Transverse colon (tissue), 4 donors: Measurements from ENCODE around the gene TMEM181. TPM values are rescaled to one million over a fixed set of nuclear protein-coding genes. Genes with fewer than 3 reads are reported as not detected.

Experiments
- DNase-seq: peaks from one replicate; pipeline ENCODE4 v3.0.0-alpha.2; 2019
- H3K27ac ChIP-seq, 4 donors: fragments of 200-600 bp; sonication (generic); 2 replicates each; pipeline ENCODE4 v1.5.1; 2016 to 2018; ENCODE audit warnings: inconsistent platforms in 4 of 4
- H3K27me3 ChIP-seq: fragments of 200-600 bp; sonication (generic); 2 replicates; pipeline ENCODE4 v1.5.1; 2017; ENCODE audit warnings: inconsistent platforms
- H3K36me3 ChIP-seq, 4 donors: fragments of 200-600 bp; sonication (generic); 2 replicates each; pipeline ENCODE4 v1.5.1; 2017 to 2019; ENCODE audit warnings: inconsistent platforms in 4 of 4
- H3K4me1 ChIP-seq, 4 donors: fragments of 200-600 bp; sonication (generic); 2 replicates each; pipeline ENCODE4 v1.5.1; 2017 to 2020; ENCODE audit warnings: inconsistent platforms in 4 of 4
- H3K4me3 ChIP-seq, 4 donors: fragments of 200-600 bp; sonication (generic); 1 replicate in 1 of 4; 2 replicates in 3 of 4; pipeline versions ENCODE4 v1.5.1 to v1.6.1; 2017 to 2019; ENCODE audit warnings: inconsistent platforms in 4 of 4
- H3K9me3 ChIP-seq, 2 donors: fragments of 200-600 bp; sonication (generic); 2 replicates each; pipeline ENCODE4 v1.5.1; 2017 to 2019; ENCODE audit warnings: inconsistent platforms in 2 of 2
- CTCF ChIP-seq, 5 experiments: fragments of 200-600 bp in 3 of 5; fragments of 450-650 bp in 2 of 5; sonication (generic) in 3 of 5; IDR thresholded peaks; 1 replicate in 2 of 5; 2 replicates in 3 of 5; pipeline ENCODE4 v1.5.1; 2016 to 2017; ENCODE audit warnings: antibody characterized with exemption in 5 of 5, inconsistent platforms in 3 of 5, mild to moderate bottlenecking in 2 of 5, moderate library complexity in 1 of 5
- EP300 ChIP-seq: sonication (generic); formaldehyde crosslinking; IDR thresholded peaks from one replicate; pipeline ENCODE4 v1.6.1; 2017; ENCODE audit warnings: antibody characterized with exemption, low read depth
- POLR2A ChIP-seq: fragments of 450-650 bp; IDR thresholded peaks from one replicate; pipeline ENCODE4 v1.6.1; 2016; ENCODE audit warnings: antibody characterized with exemption, mild to moderate bottlenecking, moderate library complexity
- POLR2AphosphoS5 ChIP-seq, 3 donors: sonication (generic); formaldehyde crosslinking; IDR thresholded peaks; one replicate each; pipeline ENCODE4 v1.6.1; 2016; ENCODE audit warnings: antibody characterized with exemption in 3 of 3
- WGBS, 2 donors: methylation state at CpG; one replicate each; pipeline ENCODE4 v1.1.5; 2018; ENCODE audit warnings: low coverage in 1 of 2; 5-methylcytosine and 5-hydroxymethylcytosine counted together
- in situ Hi-C, 4 donors: fragments of 200-750 bp; cut with MboI; loops; one replicate each; pipeline versions ENCODE4 v1.15.0 to v1.15.1; 2017; ENCODE audit warnings: low sequenced_read_pairs in 3 of 4, low pct_ligation_motif_present in 1 of 4, low pct_unique_long_range_greater_than_20kb in 1 of 4
- intact Hi-C: fragments of 100-400 bp; cut with DNase I; formaldehyde crosslinking; loops from one replicate; pipeline ENCODE4 v1.15.1; 2023; ENCODE audit warnings: low total_unique reads
- total RNA-seq, 4 donors: library from RNA; depleted of rRNA; stranded (reverse); fragments of >200 nt; gene quantifications; one replicate each; pipeline ENCODE4 v1.1.0, GENCODE V29; 2016

Gene TMEM181
- total RNA-seq, 4 donors from 2014 or later = 15.7 to 41.3 (median 34.2) TPM

- Histone ChIP-seq H3K27me3 (no peaks in the 10 kb centered on the region), H3K4me3 (peak overlapping the region in 2 of 4 donors; percentile 15 to 17), H3K9me3 (no peaks in the 10 kb centered on the region), H3K27ac (peak overlapping the region; percentile 47 to 65 (median 64)), H3K4me1 (peaks cover 0 to 34% (median 13%) of the 10 kb centered on the region in 4 donors), H3K36me3 (no peaks in the 10 kb centered on the region)
- intact Hi-C loops (no loop called here), in situ Hi-C loops (no loop called here)
- TF ChIP-seq POLR2AphosphoS5 (IDR thresholded peaks at IDR 0.05) (peak in 2 of 3 donors; percentile 16 to 22), EP300 (no peak)
- DNase-seq = no peak
- WGBS, 2 donors = 31 to 45% methylated on average over 3 to 11 of the region's 11 CpGs
Measured at GRCh38 chr6:158663625-158664165, 103.8 kb downstream of the TMEM181 start.

- in situ Hi-C loops (no loop called here), intact Hi-C loops (no loop called here)
- TF ChIP-seq EP300 = no peak
- TF ChIP-seq POLR2AphosphoS5 (IDR thresholded peaks at IDR 0.05) = no peak
- TF ChIP-seq CTCF (IDR thresholded peaks at IDR 0.05) = no peak
- TF ChIP-seq POLR2A = no peak
- Histone ChIP-seq H3K4me3 (no peak overlapping the region), H3K4me1 (peaks cover 0 to 26% (median 12%) of the 10 kb centered on the region in 4 donors), H3K27me3 (no peaks in the 10 kb centered on the region), H3K9me3 (no peaks in the 10 kb centered on the region), H3K27ac (no peak overlapping the region), H3K36me3 (no peaks in the 10 kb centered on the region)
- no peak for DNase-seq
- WGBS, 2 donors = 94 to 97% methylated on average over 6 to 18 of the region's 18 CpGs
Measured at GRCh38 chr6:158665332-158665731, 105.4 kb downstream of the TMEM181 start.

- peak overlapping the region in 2 of 4 donors; percentile 36 to 64 for H3K27ac ChIP-seq
- in situ Hi-C loops = no loop called here
Measured at GRCh38 chr6:158666628-158667359, 106.9 kb downstream of the TMEM181 start.

GRCh38 chr6:158667360-158667981 is 107.6 kb downstream of the TMEM181 start:
- intact Hi-C loops = no loop called here
- TF ChIP-seq POLR2AphosphoS5 (IDR thresholded peaks at IDR 0.05) (peak in 1 of 3 donors; percentile 6), POLR2A (no peak)
- no peak overlapping the region for H3K4me3 ChIP-seq
- 77 to 79% methylated on average over 6 to 8 of the region's 8 CpGs for WGBS, 2 donors
- peak overlapping the region; percentile 8 to 64 (median 28) for H3K27ac ChIP-seq
- H3K27me3 ChIP-seq = no peaks in the 10 kb centered on the region
- no peaks in the 10 kb centered on the region for H3K9me3 ChIP-seq
- no peak for DNase-seq
- H3K4me1 ChIP-seq = peaks cover 0 to 21% (median 10%) of the 10 kb centered on the region in 4 donors
- no peaks in the 10 kb centered on the region for H3K36me3 ChIP-seq
- in situ Hi-C loops = no loop called here

More at GRCh38 chr6:158666628-158667359, 106.9 kb downstream of the TMEM181 start:
- WGBS, 2 donors = 50 to 85% methylated on average over 3 to 14 of the region's 14 CpGs
- H3K4me1 ChIP-seq = peaks cover 0 to 23% (median 10%) of the 10 kb centered on the region in 4 donors
- no peak overlapping the region for H3K4me3 ChIP-seq
- no peaks in the 10 kb centered on the region for H3K36me3 ChIP-seq
- H3K9me3 ChIP-seq = no peaks in the 10 kb centered on the region
- no peak for DNase-seq
- H3K27me3 ChIP-seq = no peaks in the 10 kb centered on the region
- TF ChIP-seq CTCF (IDR thresholded peaks at IDR 0.05) (no peak), EP300 (peak; percentile 38), POLR2AphosphoS5 (IDR thresholded peaks at IDR 0.05) (no peak)
- intact Hi-C loops = no loop called here

GRCh38 chr6:158668707-158669103 is 108.8 kb downstream of the TMEM181 start:
- Histone ChIP-seq H3K27ac (no peak overlapping the region), H3K9me3 (no peaks in the 10 kb centered on the region), H3K4me1 (peaks cover 0 to 9% (median 4%) of the 10 kb centered on the region in 4 donors), H3K27me3 (no peaks in the 10 kb centered on the region), H3K4me3 (no peak overlapping the region), H3K36me3 (no peaks in the 10 kb centered on the region)
- TF ChIP-seq CTCF (IDR thresholded peaks at IDR 0.05) = no peak
- TF ChIP-seq EP300 = no peak
- no peak for TF ChIP-seq POLR2AphosphoS5 (IDR thresholded peaks at IDR 0.05)
- intact Hi-C loops (no loop called here), in situ Hi-C loops (no loop called here)
- no peak for DNase-seq
- 83 to 86% methylated on average over 7 of the region's 7 CpGs for WGBS, 2 donors
